K562 (cell line): ENCODE data around the gene ID1. TPM values are rescaled to one million over a fixed set of nuclear protein-coding genes. Genes with fewer than 3 reads are reported as not detected.

ENCODE experiments used
- DPF2 ChIP-seq: fragments of 450-650 bp; IDR thresholded peaks from 2 replicates; pipeline ENCODE4 v1.6.1; 2016
- FOXK2 ChIP-seq, 2 experiments: fragments of 450-650 bp; IDR thresholded peaks in 1 of 2; conservative IDR thresholded peaks in 1 of 2; 2 replicates each; pipeline ENCODE4 v1.6.1; 2016; ENCODE audit warnings: low read depth in 2 of 2, mild to moderate bottlenecking in 1 of 2
- KDM5B ChIP-seq: fragments of 200-600 bp; sonication (generic); IDR thresholded peaks from 2 replicates; pipeline ENCODE4 v1.6.1; 2012; ENCODE audit warnings: low read depth, mild to moderate bottlenecking, moderate library complexity, low read length, control low read depth, inconsistent platforms; ENCODE audit not compliant: insufficient replicate concordance
- MCM3 ChIP-seq: fragments of 450-650 bp; IDR thresholded peaks from 2 replicates; pipeline ENCODE4 v1.6.1; 2016
- MGA ChIP-seq: fragments of 450-650 bp; IDR thresholded peaks from 2 replicates; pipeline ENCODE4 v1.6.1; 2016; ENCODE audit warnings: mild to moderate bottlenecking, moderate library complexity
- SNIP1 ChIP-seq: fragments of 450-650 bp; IDR thresholded peaks from 2 replicates; pipeline ENCODE4 v1.7.1; 2017; ENCODE audit warnings: low read depth, mild to moderate bottlenecking
- polyA plus RNA-seq, 8 experiments: library from polyadenylated mRNA; depleted of rRNA in 4 of 8; stranded (reverse) in 5 of 8; unstranded in 3 of 8; fragments of >200 nt; fragmentation: Nextera tagmentation in 2 of 8; fragmentation: Illumina TruSeq in 1 of 8; extraction: Ambion mirVana in 2 of 8; extraction: Trizol in 1 of 8; gene quantifications; 2 replicates each; pipeline versions ENCODE4 v1.2.1 to v1.2.3, GENCODE V29; 2011 to 2014; ENCODE audit warnings: inconsistent platforms in 1 of 8, missing spikeins in 1 of 8
- total RNA-seq, 7 experiments: library from RNA; depleted of rRNA in 6 of 7; stranded (reverse); fragments of >200 nt in 6 of 7; fragmentation: Illumina TruSeq in 2 of 7; extraction: Trizol in 2 of 7; gene quantifications; 2 replicates each; pipeline versions ENCODE4 v1.2.1 to v1.2.3, GENCODE V29; 2011 to 2021; ENCODE audit warnings: low replicate concordance in 1 of 7
- TF ChIP-seq, protein P1 (sequence below), 2 experiments: fragments of 200-800 bp in 1 of 2; sonication (Bioruptor generic) in 1 of 2; sonication (generic) in 1 of 2; formaldehyde crosslinking in 1 of 2; IDR thresholded peaks in 1 of 2; conservative IDR thresholded peaks in 1 of 2; 2 replicates each; pipeline versions ENCODE4 v1.5.0 to v1.6.1; 2016 to 2020; ENCODE audit warnings: missing compliant biosample characterization in 1 of 2, missing genetic modification characterization in 1 of 2, missing genetic modification reagents in 1 of 2

The ID1 gene
- total and polyA plus RNA-seq, 9 of the 15 experiments (the other 6 are each of a cell fraction or from before 2014, with no cell fraction given) = 1.4 to 358 (median 65.0) TPM

- TF ChIP-seq MGA (no peak), FOXK2 (conservative IDR thresholded peaks at IDR 0.05 in 1 of 2, IDR thresholded peaks at IDR 0.05 in 1 of 2; ENCODE audit: low read depth in 2 of 2) (no peak), MCM3 (no peak), DPF2 (no peak), KDM5B (no peak), SNIP1 (no peak)
- TF ChIP-seq, protein P1, sequence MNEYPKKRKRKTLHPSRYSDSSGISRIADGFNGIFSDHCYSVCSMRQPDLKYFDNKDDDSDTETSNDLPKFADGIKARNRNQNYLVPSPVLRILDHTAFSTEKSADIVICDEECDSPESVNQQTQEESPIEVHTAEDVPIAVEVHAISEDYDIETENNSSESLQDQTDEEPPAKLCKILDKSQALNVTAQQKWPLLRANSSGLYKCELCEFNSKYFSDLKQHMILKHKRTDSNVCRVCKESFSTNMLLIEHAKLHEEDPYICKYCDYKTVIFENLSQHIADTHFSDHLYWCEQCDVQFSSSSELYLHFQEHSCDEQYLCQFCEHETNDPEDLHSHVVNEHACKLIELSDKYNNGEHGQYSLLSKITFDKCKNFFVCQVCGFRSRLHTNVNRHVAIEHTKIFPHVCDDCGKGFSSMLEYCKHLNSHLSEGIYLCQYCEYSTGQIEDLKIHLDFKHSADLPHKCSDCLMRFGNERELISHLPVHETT (CRISPR knock-in tag; conservative IDR thresholded peaks at IDR 0.05 in 1 of 2, IDR thresholded peaks at IDR 0.05 in 1 of 2) = no peak
These were observed 11.0 kb upstream of the ID1 start (continued) for GRCh38 chr20:31594002-31594557.
